Measurements from ENCODE around the gene OPA3. TPM values are rescaled to one million over a fixed set of nuclear protein-coding genes. Genes with fewer than 3 reads are reported as not detected.

The OPA3 gene
- total RNA-seq, 1 donor from 2014 or later: 14.4 TPM

GRCh38 chr19:45531349-45531748, 53.3 kb downstream of the OPA3 start:
- peaks cover 10% of the 10 kb centered on the region for H3K9me3 Mint-ChIP-seq (ENCODE audit: low read depth)
- no peak overlapping the region for H3K27ac Mint-ChIP-seq
- peaks cover 13% of the 10 kb centered on the region for H3K4me1 Mint-ChIP-seq (ENCODE audit: low read depth)
- H3K4me3 Mint-ChIP-seq (ENCODE audit: low read depth): no peak overlapping the region
- no peak for TF ChIP-seq CTCF (IDR thresholded peaks at IDR 0.05; ENCODE audit: unreplicated experiment)
- no peaks in the 10 kb centered on the region for H3K27me3 Mint-ChIP-seq
- DNase-seq (ENCODE audit: low spot score, unreplicated experiment): no peak
- H3K36me3 Mint-ChIP-seq (ENCODE audit: insufficient read depth): peaks cover 11% of the 10 kb centered on the region

- peaks cover 10% of the 10 kb centered on the region for H3K9me3 Mint-ChIP-seq (ENCODE audit: low read depth)
- no peak overlapping the region for H3K27ac Mint-ChIP-seq
- no peak for DNase-seq (ENCODE audit: low spot score, unreplicated experiment)
- H3K36me3 Mint-ChIP-seq (ENCODE audit: insufficient read depth): peaks cover 17% of the 10 kb centered on the region
- peak overlapping the region; percentile 68 for H3K4me3 Mint-ChIP-seq (ENCODE audit: low read depth)
- peaks cover 13% of the 10 kb centered on the region for H3K4me1 Mint-ChIP-seq (ENCODE audit: low read depth)
- no peak for TF ChIP-seq CTCF (IDR thresholded peaks at IDR 0.05; ENCODE audit: unreplicated experiment)
- no peaks in the 10 kb centered on the region for H3K27me3 Mint-ChIP-seq
Observed at GRCh38 chr19:45529420-45529785, 55.2 kb downstream of the OPA3 start.

- peaks cover 10% of the 10 kb centered on the region for H3K9me3 Mint-ChIP-seq (ENCODE audit: low read depth)
- DNase-seq (ENCODE audit: low spot score, unreplicated experiment): peak; percentile 49
- H3K27me3 Mint-ChIP-seq: no peaks in the 10 kb centered on the region
- peak overlapping the region; percentile 68 for H3K4me3 Mint-ChIP-seq (ENCODE audit: low read depth)
- H3K27ac Mint-ChIP-seq: peak overlapping the region; percentile 90
- H3K4me1 Mint-ChIP-seq (ENCODE audit: low read depth): peaks cover 13% of the 10 kb centered on the region
- no peak for TF ChIP-seq CTCF (IDR thresholded peaks at IDR 0.05; ENCODE audit: unreplicated experiment)
- peaks cover 21% of the 10 kb centered on the region for H3K36me3 Mint-ChIP-seq (ENCODE audit: insufficient read depth)
Observed at GRCh38 chr19:45528744-45529419, 55.7 kb downstream of the OPA3 start.

DNA sequence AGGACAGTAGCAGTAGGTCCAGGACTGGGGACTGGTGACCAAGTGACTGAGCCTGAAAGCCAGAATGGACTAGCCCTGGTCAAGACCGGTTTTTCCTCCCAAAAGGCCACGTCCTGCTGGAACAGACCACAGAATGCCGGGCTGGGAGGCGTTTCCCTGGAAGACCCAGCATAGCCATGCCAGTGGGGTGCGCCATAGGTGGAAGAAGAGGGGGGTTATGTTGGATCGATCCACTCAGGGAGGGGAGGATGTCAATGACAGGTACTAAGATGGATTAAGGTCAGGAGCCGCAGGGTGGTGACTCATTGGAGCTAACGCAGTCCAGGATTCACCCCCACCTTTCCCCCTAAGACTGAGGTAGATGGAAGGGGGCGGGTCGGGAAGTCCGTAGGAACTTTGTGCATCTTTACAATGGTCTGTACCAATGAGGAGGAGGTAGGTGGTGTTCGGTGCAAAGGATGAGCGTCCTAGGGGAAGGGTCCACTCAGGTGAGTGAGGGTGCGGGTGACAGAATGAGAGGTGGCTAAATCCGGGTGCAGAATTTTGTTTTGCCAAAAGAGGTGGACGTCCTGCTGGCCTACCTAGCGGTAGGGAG, 56.4 kb downstream of the OPA3 start:
- peaks cover 24% of the 10 kb centered on the region for H3K36me3 Mint-ChIP-seq (ENCODE audit: insufficient read depth)
- H3K27me3 Mint-ChIP-seq: no peaks in the 10 kb centered on the region
- peak; percentile 28 for DNase-seq (ENCODE audit: low spot score, unreplicated experiment)
- H3K27ac Mint-ChIP-seq: peak overlapping the region; percentile 90
- peak overlapping the region; percentile 68 for H3K4me3 Mint-ChIP-seq (ENCODE audit: low read depth)
- TF ChIP-seq CTCF (IDR thresholded peaks at IDR 0.05; ENCODE audit: unreplicated experiment): no peak
- H3K4me1 Mint-ChIP-seq (ENCODE audit: low read depth): peaks cover 13% of the 10 kb centered on the region
- peaks cover 10% of the 10 kb centered on the region for H3K9me3 Mint-ChIP-seq (ENCODE audit: low read depth)

DNA sequence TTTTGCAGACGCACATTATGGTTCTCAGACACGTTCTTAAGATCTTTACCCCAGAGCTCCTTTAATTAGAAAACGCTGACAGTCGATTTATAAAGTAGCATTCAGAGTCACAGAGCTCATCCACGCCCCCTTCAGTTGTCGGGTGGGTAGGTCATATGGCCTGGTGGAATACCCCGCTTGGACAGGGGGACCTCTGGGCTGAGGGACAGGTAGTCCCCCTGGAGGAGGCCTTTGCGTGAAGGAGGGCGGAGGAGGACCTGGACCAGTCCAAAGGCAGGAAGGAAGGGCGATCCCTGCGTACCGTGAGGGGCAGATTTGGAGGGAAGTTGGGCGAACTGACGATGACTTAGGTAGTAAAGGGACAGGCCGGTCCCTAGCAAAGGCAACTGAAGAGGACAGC, 56.9 kb downstream of the OPA3 start:
- Mint-ChIP-seq H3K27me3 (no peaks in the 10 kb centered on the region), H3K4me3 (ENCODE audit: low read depth) (peak overlapping the region; percentile 40), H3K9me3 (ENCODE audit: low read depth) (peaks cover 10% of the 10 kb centered on the region), H3K4me1 (ENCODE audit: low read depth) (peaks cover 13% of the 10 kb centered on the region), H3K27ac (peak overlapping the region; percentile 90), H3K36me3 (ENCODE audit: insufficient read depth) (peaks cover 24% of the 10 kb centered on the region)
- DNase-seq (ENCODE audit: low spot score, unreplicated experiment): no peak
- no peak for TF ChIP-seq CTCF (IDR thresholded peaks at IDR 0.05; ENCODE audit: unreplicated experiment)
